HepG2 (cell line): ENCODE results near the gene RPS19. TPM values are rescaled to one million over a fixed set of nuclear protein-coding genes. Genes with fewer than 3 reads are reported as not detected.

ENCODE experiments used
- NFIB ChIP-seq: sonication (generic); formaldehyde crosslinking; IDR thresholded peaks from 2 replicates; pipeline ENCODE4 v1.9.0; 2021; ENCODE audit warnings: missing genetic modification reagents, mild to moderate bottlenecking, borderline replicate concordance
- SMARCE1 ChIP-seq: fragments of 450-650 bp; IDR thresholded peaks from 2 replicates; pipeline ENCODE4 v1.6.1; 2017; ENCODE audit warnings: borderline replicate concordance
- YEATS4 ChIP-seq: sonication (generic); formaldehyde crosslinking; IDR thresholded peaks from 2 replicates; pipeline ENCODE4 v1.4.0; 2020; ENCODE audit warnings: missing genetic modification reagents, borderline replicate concordance
- ZNF331 ChIP-seq: sonication (generic); formaldehyde crosslinking; IDR thresholded peaks from 2 replicates; pipeline ENCODE4 v1.4.0; 2020; ENCODE audit warnings: missing genetic modification reagents
- ZNF615 ChIP-seq: sonication (generic); formaldehyde crosslinking; IDR thresholded peaks from 2 replicates; pipeline ENCODE4 v1.5.0; 2020; ENCODE audit warnings: mild to moderate bottlenecking, missing genetic modification reagents, borderline replicate concordance
- ZNF670 ChIP-seq: sonication (generic); formaldehyde crosslinking; IDR thresholded peaks from 2 replicates; pipeline ENCODE4 v1.8.0; 2022; ENCODE audit warnings: mild to moderate bottlenecking, missing genetic modification reagents, borderline replicate concordance
- ZNF749 ChIP-seq: sonication (generic); formaldehyde crosslinking; IDR thresholded peaks from 2 replicates; pipeline ENCODE4 v1.8.0; 2022; ENCODE audit warnings: mild to moderate bottlenecking, missing genetic modification reagents, moderate library complexity, borderline replicate concordance
- ZNF768 ChIP-seq: sonication (generic); formaldehyde crosslinking; IDR thresholded peaks from 2 replicates; pipeline ENCODE4 v1.4.0; 2020; ENCODE audit warnings: missing genetic modification reagents
- polyA plus RNA-seq, 8 experiments: library from polyadenylated mRNA; depleted of rRNA in 3 of 8; stranded (reverse) in 7 of 8; unstranded in 1 of 8; fragments of >200 nt; fragmentation: Illumina TruSeq in 4 of 8; extraction: Trizol in 4 of 8; gene quantifications; 2 replicates each; pipeline versions ENCODE4 v1.2.1 to v1.2.3, GENCODE V29; 2011 to 2016; ENCODE audit warnings: low read depth in 4 of 8, missing spikeins in 1 of 8, mixed read lengths in 1 of 8; ENCODE audit not compliant: insufficient read depth in 1 of 8
- total RNA-seq, 5 experiments: library from RNA; depleted of rRNA; stranded (reverse); fragments of >200 nt; fragmentation: Illumina TruSeq; extraction: Trizol; gene quantifications; 2 replicates each; pipeline ENCODE4 v1.2.3, GENCODE V29; 2016; ENCODE audit warnings: low read depth in 1 of 5
- TF ChIP-seq, protein P1 (sequence below), 2 experiments: fragments of 450-650 bp in 1 of 2; sonication (generic) in 1 of 2; formaldehyde crosslinking in 1 of 2; IDR thresholded peaks; 2 replicates each; pipeline versions ENCODE4 v1.6.1 to v1.8.0; 2016 to 2022; ENCODE audit warnings: antibody characterized with exemption in 1 of 2, mild to moderate bottlenecking in 1 of 2, missing genetic modification reagents in 1 of 2
- TF ChIP-seq, protein P2 (sequence below): sonication (generic); formaldehyde crosslinking; IDR thresholded peaks from 2 replicates; pipeline ENCODE4 v1.5.0; 2020; ENCODE audit warnings: missing genetic modification reagents
- TF ChIP-seq, protein P3 (sequence below): IDR thresholded peaks from 2 replicates; pipeline ENCODE4 v1.6.1; 2016; ENCODE audit warnings: missing biosample characterization, missing genetic modification reagents, low read depth

Gene RPS19
- total and polyA plus RNA-seq, 2 of the 13 experiments (the other 11 are each of a cell fraction or from before 2014, with no cell fraction given): 1,983 to 4,758 TPM

DNA sequence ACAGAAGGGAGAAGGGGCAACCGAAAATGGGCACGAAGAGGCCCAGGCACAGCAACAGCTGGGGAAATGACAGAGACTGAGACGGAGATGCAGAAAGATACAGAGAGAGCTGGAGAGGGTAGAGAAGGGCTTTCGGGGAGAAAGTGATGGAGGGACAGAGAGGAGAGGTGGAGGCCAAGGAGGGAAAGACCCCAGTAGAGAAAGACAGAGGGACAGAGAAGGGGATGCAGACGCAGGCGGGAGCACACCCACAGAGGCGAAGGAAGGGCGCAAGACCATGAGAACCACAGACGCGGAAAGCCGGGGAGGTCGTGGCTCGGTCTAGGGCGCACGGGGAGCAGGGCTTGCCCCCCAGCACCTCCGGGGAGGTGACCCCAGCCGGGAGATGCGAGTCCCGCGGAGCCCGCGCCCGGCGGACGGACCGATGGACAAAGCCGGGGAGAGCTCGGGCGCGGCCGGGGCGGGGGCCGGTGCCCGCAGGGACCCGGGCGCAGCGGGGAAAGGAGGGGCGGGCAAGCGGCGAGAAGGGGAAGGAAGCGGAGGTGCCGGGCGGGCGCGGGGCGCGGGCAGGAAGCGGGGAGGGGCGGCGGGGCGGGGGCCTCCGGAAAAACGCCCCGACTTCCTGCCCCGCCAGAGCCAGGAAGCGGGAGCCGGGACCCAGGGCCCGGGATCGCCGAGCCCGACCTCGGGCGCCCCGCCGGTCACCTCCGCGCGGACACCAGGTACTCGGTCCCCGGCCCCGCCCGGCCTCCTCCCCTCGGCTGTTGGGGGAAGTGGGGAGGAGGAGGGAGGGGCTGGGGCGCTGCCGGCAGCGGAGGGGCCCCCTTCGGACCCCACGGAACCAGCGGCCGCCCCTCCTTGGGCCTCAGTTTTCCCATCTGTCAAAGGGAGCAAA, 22.8 kb downstream of the RPS19 start, which contains the start of gene ARHGEF1 (continued):
- TF ChIP-seq, protein P1, sequence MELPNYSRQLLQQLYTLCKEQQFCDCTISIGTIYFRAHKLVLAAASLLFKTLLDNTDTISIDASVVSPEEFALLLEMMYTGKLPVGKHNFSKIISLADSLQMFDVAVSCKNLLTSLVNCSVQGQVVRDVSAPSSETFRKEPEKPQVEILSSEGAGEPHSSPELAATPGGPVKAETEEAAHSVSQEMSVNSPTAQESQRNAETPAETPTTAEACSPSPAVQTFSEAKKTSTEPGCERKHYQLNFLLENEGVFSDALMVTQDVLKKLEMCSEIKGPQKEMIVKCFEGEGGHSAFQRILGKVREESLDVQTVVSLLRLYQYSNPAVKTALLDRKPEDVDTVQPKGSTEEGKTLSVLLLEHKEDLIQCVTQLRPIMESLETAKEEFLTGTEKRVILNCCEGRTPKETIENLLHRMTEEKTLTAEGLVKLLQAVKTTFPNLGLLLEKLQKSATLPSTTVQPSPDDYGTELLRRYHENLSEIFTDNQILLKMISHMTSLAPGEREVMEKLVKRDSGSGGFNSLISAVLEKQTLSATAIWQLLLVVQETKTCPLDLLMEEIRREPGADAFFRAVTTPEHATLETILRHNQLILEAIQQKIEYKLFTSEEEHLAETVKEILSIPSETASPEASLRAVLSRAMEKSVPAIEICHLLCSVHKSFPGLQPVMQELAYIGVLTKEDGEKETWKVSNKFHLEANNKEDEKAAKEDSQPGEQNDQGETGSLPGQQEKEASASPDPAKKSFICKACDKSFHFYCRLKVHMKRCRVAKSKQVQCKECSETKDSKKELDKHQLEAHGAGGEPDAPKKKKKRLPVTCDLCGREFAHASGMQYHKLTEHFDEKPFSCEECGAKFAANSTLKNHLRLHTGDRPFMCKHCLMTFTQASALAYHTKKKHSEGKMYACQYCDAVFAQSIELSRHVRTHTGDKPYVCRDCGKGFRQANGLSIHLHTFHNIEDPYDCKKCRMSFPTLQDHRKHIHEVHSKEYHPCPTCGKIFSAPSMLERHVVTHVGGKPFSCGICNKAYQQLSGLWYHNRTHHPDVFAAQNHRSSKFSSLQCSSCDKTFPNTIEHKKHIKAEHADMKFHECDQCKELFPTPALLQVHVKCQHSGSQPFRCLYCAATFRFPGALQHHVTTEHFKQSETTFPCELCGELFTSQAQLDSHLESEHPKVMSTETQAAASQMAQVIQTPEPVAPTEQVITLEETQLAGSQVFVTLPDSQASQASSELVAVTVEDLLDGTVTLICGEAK (IDR thresholded peaks at IDR 0.05): no peak
- TF ChIP-seq, protein P1 (CRISPR knock-in tag; IDR thresholded peaks at IDR 0.05): peak; percentile 46; the same call in 1 of the 2 replicates
- TF ChIP-seq, protein P2, sequence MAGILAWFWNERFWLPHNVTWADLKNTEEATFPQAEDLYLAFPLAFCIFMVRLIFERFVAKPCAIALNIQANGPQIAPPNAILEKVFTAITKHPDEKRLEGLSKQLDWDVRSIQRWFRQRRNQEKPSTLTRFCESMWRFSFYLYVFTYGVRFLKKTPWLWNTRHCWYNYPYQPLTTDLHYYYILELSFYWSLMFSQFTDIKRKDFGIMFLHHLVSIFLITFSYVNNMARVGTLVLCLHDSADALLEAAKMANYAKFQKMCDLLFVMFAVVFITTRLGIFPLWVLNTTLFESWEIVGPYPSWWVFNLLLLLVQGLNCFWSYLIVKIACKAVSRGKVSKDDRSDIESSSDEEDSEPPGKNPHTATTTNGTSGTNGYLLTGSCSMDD (CRISPR knock-in tag): no peak
- peak; percentile 15; the same call in 1 of the 2 replicates for TF ChIP-seq ZNF768 (CRISPR knock-in tag)
- 0 out of 2 replicates have a peak, but pooled peaks have one; percentile 23 for TF ChIP-seq ZNF670 (CRISPR knock-in tag)
- no peak for TF ChIP-seq YEATS4 (CRISPR knock-in tag)
- no peak for TF ChIP-seq ZNF331 (CRISPR knock-in tag)
- TF ChIP-seq, protein P3, sequence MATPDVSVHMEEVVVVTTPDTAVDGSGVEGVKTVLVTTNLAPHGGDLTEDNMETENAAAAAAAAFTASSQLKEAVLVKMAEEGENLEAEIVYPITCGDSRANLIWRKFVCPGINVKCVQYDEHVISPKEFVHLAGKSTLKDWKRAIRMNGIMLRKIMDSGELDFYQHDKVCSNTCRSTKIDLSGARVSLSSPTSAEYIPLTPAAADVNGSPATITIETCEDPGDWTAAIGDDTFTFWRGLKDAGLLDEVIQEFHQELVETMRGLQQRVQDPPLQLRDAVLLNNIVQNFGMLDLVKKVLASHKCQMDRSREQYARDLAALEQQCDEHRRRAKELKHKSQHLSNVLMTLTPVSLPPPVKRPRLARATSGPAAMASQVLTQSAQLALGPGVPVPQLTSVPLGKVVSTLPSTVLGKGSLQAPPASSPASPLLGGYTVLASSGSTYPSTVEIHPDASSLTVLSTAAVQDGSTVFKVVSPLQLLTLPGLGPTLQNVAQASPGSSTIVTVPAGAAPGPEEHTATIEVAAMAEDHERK (CRISPR knock-in tag): no peak
- TF ChIP-seq ZNF749 (CRISPR knock-in tag): no peak
- no peak for TF ChIP-seq SMARCE1
- TF ChIP-seq NFIB (CRISPR knock-in tag): no peak
- TF ChIP-seq ZNF615: no peak
